Endothelial cell of umbilical vein (primary cell): ENCODE data around the gene ALK.

Experiments used
- CTCF ChIP-seq, 2 donors: IDR thresholded peaks; 1 replicate in 1 of 2; 2 replicates in 1 of 2; pipeline ENCODE4 v1.5.1; 2011; ENCODE audit warnings: low read length in 2 of 2, mild to moderate bottlenecking in 2 of 2, moderate library complexity in 2 of 2, control low read depth in 1 of 2, inconsistent platforms in 1 of 2, low read depth in 1 of 2; ENCODE audit not compliant: insufficient read depth in 1 of 2; ENCODE audit errors: extremely low read depth in 1 of 2
- EZH2 ChIP-seq: IDR thresholded peaks from 2 replicates; pipeline ENCODE4 v1.6.1; 2012; ENCODE audit warnings: borderline replicate concordance, low read depth, mild to moderate bottlenecking, moderate library complexity, low read length, inconsistent platforms; ENCODE audit not compliant: severe bottlenecking
- FOS ChIP-seq: IDR thresholded peaks from 2 replicates; pipeline ENCODE4 v1.6.1; 2011; ENCODE audit warnings: mild to moderate bottlenecking, low read length, moderate library complexity, borderline replicate concordance; ENCODE audit not compliant: insufficient read depth
- GATA2 ChIP-seq: IDR thresholded peaks from 2 replicates; pipeline ENCODE4 v1.7.0; 2011; ENCODE audit warnings: low read depth, mild to moderate bottlenecking, moderate library complexity, mixed read lengths, low read length; ENCODE audit not compliant: insufficient read length, insufficient read depth
- JUN ChIP-seq: IDR thresholded peaks from 2 replicates; pipeline ENCODE4 v1.6.1; 2011; ENCODE audit warnings: borderline replicate concordance, low read depth; ENCODE audit not compliant: insufficient read length, insufficient read depth
- MAX ChIP-seq: IDR thresholded peaks from 2 replicates; pipeline ENCODE4 v1.6.1; 2011; ENCODE audit not compliant: insufficient read depth, insufficient read length
- POLR2A ChIP-seq: IDR thresholded peaks from 2 replicates; pipeline ENCODE4 v1.6.1; 2012; ENCODE audit warnings: low read depth, mild to moderate bottlenecking, control low read depth, low read length
- POLR2AphosphoS5 ChIP-seq: IDR thresholded peaks from 2 replicates; pipeline ENCODE4 v1.6.1; 2012; ENCODE audit warnings: low read depth, mild to moderate bottlenecking, control low read depth, low read length, moderate library complexity; ENCODE audit not compliant: insufficient read depth

GRCh38 chr2:29567906-29568520 is 353.4 kb downstream of the ALK start:
- no peak for TF ChIP-seq CTCF (IDR thresholded peaks at IDR 0.05; ENCODE audit: extremely low read depth in 1 of 2, insufficient read depth in 1 of 2, low read depth in 1 of 2, low read length in 2 of 2)
- TF ChIP-seq MAX, result no peak
- no peak for TF ChIP-seq GATA2
- no peak for TF ChIP-seq POLR2AphosphoS5
- TF ChIP-seq EZH2, result no peak
- no peak for TF ChIP-seq JUN
- no peak for TF ChIP-seq POLR2A
- no peak for TF ChIP-seq FOS
